ENCODE results near the gene THEM5. TPM values are rescaled to one million over a fixed set of nuclear protein-coding genes. Genes with fewer than 3 reads are reported as not detected.

The THEM5 gene
- total RNA-seq, 1 donor from 2014 or later, result not detected

DNA sequence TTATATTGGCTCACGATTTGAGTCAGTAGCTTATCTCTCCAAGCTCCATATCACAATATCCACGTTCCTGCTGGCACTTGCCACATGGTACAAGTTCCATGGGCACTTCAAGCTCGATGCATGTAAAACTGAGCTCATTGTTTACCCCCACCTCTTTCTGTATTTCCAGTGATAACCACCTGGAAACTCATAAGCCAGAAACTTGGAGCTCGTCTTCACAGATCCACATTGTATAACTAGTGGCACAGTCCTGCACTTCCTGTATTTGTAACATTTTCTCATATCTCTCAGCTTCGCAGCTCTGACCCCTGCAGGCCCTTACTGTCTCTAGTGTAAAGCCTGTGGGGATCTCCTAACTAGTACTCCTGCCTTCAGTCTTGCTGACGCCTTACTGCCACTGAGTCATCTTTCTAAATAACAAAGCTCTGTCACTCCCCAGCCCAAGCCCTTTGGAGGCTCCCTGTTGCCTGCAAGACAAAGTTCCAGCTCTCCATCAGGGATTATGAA lies 7.4 kb downstream of the THEM5 start:
- intact Hi-C loops (cut with DNase I), result no loop called here
- peak; percentile 33 for DNase-seq (ENCODE audit: low spot score)

DNA sequence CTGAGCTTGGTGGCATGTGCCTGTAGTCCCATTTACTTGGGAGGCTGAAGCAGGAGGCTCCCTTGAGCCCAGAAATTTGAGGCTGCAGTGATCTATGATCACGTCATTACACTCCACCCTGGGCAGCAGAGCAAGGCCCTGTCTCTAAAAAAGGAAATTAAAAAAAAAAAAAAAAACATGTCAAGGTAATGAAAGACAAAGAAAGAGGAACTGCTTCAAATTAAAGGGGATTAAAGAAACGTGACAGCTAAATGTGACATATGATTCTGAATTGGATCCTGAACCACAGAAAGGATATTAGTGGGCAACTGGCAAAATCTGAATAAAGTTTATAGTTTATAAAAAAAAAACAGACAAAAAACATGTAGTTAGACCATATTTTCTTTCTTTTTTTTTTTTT lies 10.1 kb downstream of the THEM5 start:
- no peak for DNase-seq (ENCODE audit: low spot score)
- intact Hi-C loops (cut with DNase I), result no loop called here

DNA sequence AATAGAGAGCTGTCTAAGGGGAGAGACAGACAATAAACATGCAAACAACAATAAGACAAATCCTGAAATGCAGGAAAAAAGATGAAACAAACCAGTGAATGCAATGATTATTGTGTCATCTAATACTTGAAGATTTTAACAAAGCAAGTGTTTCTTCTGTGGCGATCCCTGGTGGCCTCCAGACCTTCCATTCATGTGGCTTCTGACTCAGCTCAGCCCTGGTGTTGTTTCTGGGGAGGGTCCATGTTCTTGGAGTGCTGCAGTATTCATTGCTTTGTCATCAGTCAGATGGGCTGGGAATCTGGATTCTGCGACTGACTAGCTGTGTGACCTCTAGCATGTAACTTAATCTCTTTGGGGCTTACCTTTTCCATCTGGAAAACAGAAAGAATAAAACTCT lies 12.4 kb downstream of the THEM5 start:
- intact Hi-C loops (cut with DNase I), result no loop called here

DNA sequence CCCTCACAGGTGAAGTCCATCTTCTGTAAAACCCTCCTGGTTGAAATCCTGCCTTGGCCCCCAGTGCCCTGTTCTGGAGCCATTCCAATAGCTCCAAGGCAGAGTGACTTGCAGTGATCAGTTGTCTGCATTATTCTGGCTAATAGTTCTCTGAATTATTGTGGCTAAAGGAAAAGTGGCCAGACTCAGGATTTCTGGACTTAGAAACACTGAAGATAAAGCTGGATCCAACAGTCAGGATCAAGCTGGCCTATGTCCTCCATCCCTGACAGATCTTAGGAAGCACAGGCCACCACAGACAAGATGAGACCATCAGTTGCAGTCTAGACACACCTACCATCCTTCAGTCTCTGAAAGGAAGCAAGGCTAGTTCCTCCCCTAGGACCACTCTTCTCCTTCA lies 13.1 kb downstream of the THEM5 start:
- intact Hi-C loops (cut with DNase I), result no loop called here
- DNase-seq (ENCODE audit: low spot score), result no peak

More for the DNA sequence above, 12.4 kb downstream of the THEM5 start:
- no peak for DNase-seq (ENCODE audit: low spot score)

DNA sequence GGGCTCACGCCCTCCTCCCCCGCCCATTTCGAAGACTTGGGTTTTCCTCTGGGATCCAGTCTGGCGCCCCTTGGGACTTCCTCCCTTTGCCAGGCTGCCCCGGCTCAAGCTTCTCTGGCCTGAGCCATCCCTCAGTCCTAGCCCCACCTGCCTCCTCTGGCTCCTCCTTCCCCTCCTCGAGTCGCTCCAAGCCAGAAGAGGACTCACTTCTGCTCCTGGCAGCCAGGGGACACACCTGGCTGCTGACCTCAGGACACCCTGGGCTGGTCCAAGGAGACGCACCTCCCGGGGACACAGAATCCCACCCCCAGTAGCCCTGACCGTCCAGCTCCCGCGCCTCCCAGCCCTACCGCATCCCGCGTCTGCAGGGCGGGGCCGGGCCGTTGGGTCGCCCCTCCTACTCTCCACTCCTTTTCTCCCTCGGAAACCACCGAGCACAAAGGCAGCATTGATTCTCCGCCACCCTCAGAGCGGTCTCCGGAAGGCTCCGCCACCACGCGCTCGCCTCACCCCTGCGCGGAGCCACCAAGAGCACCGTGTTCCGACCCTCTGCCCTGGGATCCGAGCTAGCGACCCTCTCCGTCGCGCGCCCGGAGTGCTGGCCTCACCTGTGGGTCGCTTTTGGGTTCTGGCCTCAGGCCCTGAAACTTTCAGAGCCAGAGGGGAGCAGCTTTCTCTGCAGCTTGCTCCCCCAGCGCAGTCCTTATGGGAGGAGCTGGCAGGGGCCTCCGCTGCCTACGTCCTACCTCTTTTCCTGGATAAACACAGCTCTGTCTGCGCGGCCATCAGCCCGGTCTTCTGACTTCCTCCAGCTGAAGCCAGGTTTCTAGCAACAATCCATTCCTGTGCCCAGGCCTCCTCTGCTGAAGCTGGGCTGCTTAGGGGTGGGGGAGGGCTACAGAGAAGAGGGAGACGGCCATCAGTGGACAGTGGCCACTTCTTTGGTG lies 13.8 kb downstream of the THEM5 start, which contains the start of gene C2CD4D:
TSS of gene C2CD4D (minus strand) at position 364 of the 947 bp plus-strand sequence. CDS start 831 bp downstream, outside the sequence.
- no peak for DNase-seq (ENCODE audit: low spot score)
- intact Hi-C loops (cut with DNase I), result loop anchor here (5.0 to 10.0 kb wide), 4 partner anchors 105 to 395 kb away; no protein-coding TSS in a partner anchor

DNA sequence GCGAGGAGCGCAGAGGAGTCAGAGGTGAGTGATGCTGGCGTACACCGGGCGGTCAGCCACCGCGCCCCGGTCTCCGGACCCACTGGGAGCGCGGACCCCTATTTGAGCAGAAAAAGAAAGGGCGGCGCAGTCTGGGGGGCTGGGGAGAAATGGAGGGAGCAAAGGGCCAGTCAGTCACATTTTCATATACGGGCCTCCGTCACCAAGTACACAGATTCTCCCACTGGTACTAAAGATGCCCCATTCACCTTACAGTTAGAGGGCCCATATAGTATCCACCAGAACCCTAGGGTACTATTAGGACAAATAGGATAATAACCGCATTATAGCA lies 14.5 kb downstream of the THEM5 start:
- intact Hi-C loops (cut with DNase I), result loop anchor here (5.0 to 10.0 kb wide), 4 partner anchors 104 to 394 kb away; no protein-coding TSS in a partner anchor
- DNase-seq (ENCODE audit: low spot score), result no peak

DNA sequence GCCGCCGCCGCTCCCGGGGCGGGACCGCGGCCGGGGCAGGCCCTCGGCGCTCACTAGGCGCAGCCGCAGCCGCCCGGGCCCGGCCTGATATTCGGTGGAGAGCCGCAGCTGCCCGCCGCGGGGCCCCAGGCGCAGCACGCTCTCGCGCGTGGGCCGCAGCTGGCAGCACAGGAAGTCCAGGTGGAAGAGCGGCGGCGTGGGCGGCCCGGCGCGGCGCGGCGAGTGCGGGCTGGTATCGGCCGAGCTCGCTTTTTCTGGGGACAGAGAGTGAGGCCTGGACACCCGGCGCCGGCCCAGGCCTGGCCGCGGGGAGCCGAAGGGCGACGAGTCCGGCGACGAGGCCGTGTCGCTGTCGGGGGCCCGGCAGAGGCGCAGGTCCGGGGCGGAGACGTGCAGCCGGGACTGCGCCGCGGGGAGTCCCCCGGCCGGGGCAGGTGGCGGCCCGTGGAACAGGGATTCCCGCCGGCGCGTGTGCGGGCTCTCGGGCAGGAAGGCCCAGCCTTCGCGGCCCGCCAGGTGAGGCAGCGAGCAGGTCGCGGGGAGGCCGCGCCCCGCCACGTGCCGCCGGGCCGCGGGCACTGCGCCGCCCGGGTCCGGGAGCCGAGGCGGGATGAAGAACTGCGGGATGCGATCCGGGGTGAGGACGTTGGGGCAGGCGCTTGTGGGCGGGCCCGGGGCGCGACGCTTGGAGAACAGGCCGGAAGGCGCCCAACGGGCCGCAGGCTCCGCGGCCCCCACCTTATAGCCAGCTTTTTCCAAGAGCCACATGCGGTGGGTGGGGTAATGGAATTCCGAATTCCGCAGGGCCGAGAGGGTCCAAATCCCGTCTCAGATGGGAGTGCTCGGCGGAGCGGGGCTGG lies 15.1 kb downstream of the THEM5 start:
- no peak for DNase-seq (ENCODE audit: low spot score)
- intact Hi-C loops (cut with DNase I), result loop anchor here (5.0 to 10.0 kb wide), 4 partner anchors 104 to 394 kb away; no protein-coding TSS in a partner anchor

DNA sequence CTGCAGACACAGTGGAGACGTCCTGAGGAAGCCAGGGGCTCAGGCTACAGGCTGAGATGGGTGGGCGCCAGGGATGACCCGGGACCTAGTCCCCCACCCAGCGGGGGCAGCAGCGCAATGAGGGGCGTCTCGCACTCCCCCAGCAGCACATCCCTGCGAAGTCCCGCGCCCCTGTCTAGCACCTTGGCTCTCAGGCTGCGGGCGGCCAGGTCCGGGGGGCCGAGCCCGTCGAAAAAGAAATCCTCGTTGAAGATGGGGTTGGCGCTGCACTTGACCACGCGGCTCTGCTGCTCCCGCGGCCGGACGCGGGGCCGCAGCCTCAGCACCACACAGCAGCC lies 15.7 kb downstream of the THEM5 start:
- no peak for DNase-seq (ENCODE audit: low spot score)
- intact Hi-C loops (cut with DNase I), result loop anchor here (5.0 to 10.0 kb wide), 4 partner anchors 103 to 393 kb away; no protein-coding TSS in a partner anchor

DNA sequence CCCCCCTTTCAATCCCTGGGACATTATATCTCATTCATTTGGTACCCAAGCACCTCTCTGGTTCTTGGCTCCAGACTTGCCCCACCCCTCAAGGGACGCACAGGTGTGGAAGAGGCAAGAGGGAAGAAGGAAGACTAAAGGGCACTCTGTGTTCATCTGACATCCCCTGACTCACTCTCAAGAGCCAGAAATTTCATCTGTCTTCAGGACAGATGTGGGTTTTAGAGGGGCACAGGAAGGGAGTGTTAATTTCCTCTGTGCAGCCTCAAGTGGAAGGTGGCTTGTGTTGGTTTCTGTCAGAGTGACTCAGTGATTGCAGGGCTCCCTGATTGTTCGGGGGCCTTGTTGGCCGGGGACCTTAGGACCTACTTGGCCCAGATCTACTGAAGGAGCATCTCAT lies 16.3 kb downstream of the THEM5 start:
- intact Hi-C loops (cut with DNase I), result loop anchor here (5.0 to 10.0 kb wide), 4 partner anchors 102 to 392 kb away; no protein-coding TSS in a partner anchor
- DNase-seq (ENCODE audit: low spot score), result no peak

DNA sequence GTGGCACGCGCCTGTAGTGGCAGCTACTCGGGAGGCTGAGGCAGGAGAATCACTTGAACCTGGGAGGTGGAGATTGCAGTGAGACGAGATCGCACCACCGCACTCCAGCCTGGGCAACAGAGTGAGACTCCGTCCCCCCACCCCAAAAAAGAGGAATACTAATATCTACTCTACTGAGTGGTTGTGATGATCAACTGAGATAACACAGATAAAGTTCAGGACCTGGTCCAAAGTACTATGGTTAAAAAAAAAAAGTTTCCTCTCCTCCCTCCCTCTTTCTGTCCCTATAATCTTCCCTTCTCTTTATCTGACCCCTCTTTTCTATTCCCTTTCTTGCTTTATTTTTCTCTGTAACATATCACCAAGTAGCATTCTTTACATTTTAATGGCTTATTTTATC lies 17.9 kb downstream of the THEM5 start:
- intact Hi-C loops (cut with DNase I), result loop anchor here (5.0 to 10.0 kb wide), 4 partner anchors 101 to 391 kb away; no protein-coding TSS in a partner anchor
- DNase-seq (ENCODE audit: low spot score), result no peak

DNA sequence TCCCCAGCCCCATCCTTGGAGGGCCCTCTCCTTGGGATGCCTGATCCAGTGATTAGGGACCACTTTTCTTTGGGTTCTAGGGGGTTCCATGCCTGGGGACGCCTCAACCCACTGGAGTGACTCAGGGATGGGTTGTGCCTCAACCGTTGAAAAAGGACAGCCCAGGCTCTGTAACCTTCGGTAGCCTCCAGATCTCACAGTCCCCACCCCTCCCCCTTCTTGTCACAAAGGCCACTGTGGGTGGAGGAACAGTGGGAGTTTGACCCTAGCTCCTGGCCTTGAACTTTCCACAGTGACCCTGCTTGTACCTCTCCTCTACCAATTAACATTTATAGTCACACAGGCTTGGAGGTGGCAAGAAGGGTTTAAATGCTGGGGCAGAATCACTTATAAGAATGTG lies 19.3 kb downstream of the THEM5 start:
- no peak for DNase-seq (ENCODE audit: low spot score)
- intact Hi-C loops (cut with DNase I), result loop anchor here (5.0 to 10.0 kb wide), 3 partner anchors 72 to 389 kb away; partner anchors contain the start of gene MRPL9

DNA sequence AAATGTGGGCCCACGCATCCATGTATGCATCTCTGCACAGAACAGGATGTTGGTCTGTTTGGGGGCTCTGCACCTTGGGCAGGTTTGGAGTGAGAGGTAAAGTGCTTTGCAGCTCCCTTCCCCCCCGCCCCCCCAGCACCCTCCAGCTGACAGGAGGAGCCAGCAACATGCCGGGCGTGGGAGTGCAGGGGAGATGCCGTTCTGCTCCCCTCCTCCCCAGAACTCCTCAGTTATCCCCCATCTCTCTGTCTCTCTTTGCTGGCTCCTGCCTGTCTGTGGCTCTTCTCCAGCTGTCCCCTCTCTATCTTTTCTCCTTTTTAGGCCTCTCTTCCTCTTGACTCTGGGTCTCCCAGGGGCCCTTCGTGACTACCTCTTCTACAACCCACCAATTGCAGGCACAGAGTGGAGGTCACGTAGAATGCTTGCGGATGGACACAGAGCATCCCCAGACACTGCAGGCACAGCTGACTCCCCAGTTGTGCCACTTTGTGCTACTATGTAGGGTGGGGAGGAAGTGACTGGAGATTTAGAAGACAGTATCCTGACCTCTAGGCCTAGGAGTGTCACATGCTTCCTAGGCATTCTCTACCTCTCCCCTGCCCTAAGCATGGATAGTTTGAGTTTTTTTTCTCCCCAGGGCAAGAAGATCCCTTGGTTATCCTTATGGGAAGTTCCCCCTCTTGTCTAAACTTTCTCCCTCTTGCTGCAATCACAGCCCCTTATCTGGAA lies 20.2 kb downstream of the THEM5 start:
- no peak for DNase-seq (ENCODE audit: low spot score)
- intact Hi-C loops (cut with DNase I), result loop anchor here (2.0 to 10.0 kb wide), 4 partner anchors 43 to 389 kb away; partner anchors contain the start of genes MRPL9 and TDRKH

DNA sequence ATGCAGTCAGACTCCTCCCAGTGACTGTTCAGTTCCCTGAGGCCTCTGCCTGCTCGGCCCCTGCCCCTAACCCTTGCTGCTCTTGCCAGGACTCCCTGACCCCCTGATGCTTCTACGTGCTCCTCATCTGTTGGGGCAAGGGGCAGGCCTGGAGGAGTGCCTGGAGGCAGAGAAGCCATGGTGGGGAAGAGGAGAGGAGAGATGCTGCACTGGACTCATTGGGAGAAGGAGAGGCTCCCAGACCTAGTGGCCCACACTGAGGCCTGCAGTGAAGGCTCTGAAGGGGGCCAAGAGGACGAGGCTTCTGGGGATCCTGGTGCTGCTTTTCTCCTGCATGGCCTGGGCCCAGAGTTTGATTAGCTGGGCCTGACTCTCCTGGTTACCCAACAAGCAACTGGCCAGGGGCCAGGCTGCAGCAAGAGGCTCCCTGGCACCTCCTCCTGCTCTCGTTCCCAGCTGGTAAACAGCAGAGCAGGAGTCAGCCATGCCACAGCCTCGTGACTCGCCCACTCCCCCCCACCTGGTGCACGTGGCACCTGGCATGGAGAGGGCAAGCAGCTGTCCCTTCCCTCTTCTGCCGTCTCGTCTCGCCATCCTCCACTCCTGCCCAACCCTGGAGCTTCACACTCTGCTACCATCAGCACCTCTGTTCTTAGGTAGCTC lies 21.1 kb downstream of the THEM5 start:
- peak; percentile 90 for DNase-seq (ENCODE audit: low spot score)
- intact Hi-C loops (cut with DNase I), result loop anchor here (2.0 to 10.0 kb wide), 4 partner anchors 42 to 388 kb away; partner anchors contain the start of genes MRPL9 and TDRKH

DNA sequence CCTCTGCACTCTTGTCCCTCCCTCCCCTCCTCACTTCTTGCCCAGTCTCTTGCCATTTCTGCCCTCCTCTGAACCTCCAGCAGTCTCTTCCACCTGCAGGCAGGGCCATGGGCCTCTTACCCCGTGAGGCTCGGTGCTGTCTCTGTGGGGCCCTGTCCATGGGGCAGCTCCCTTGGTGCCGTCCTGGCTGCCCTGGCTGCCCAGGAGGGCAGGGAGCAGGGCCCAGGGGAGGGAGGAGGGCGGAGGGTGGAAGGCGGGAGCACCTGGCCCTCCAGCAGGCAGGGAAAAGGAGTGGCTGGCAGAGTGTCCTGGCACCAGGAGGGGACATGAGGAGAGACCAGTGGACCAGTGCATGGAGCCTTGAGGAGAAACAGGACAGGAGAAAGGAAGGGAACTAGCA lies 21.9 kb downstream of the THEM5 start, which contains the start of gene RORC:
TSS of gene RORC (minus strand) at position 198 of the 400 bp plus-strand sequence. CDS start at position 160, 38 bp downstream.
- intact Hi-C loops (cut with DNase I), result loop anchor here (2.0 to 10.0 kb wide), 4 partner anchors 41 to 387 kb away; partner anchors contain the start of genes MRPL9 and TDRKH
- DNase-seq (ENCODE audit: low spot score), result no peak

DNA sequence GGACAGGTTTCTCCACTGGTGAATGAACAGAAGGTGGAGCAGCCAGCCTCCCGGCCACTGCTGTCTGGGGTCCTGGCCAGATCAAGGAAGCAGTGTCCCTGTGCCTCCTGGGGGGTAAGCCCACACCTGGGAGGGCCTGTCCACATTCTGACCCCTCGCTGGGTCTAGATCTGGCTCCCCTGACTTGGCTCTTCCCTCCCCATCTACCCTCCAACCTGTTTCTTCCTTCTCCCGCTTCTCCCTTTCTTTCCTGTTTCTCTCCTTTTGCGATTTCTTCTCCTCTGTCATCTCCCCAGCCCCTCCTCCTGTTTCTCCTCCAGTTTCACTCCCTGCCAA lies 22.3 kb downstream of the THEM5 start:
- no peak for DNase-seq (ENCODE audit: low spot score)
- intact Hi-C loops (cut with DNase I), result loop anchor here (5.0 to 10.0 kb wide), 3 partner anchors 69 to 386 kb away; partner anchors contain the start of gene MRPL9

DNA sequence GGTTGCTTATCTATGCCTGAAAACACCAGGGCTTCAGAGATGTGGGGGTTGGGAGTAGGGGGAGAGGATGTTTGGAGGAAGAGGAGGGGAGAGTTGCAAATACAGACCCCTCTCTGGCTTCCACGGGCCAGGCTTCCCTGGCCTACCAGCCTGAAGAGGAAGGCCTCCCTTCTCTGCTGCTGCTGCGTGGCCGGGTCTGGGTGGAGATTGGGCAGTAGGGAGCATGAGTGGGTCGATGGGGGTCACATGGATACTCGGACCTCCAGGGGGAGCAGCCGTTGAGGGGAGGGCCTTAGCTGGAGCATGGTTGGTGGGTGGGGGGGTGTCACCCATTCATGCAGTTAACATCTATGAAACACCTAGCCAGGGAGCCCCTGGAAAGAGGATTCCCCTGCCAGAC lies 23.5 kb downstream of the THEM5 start:
- intact Hi-C loops (cut with DNase I), result loop anchor here (5.0 to 10.0 kb wide), 3 partner anchors 68 to 385 kb away; partner anchors contain the start of gene MRPL9
- DNase-seq (ENCODE audit: low spot score), result no peak

DNA sequence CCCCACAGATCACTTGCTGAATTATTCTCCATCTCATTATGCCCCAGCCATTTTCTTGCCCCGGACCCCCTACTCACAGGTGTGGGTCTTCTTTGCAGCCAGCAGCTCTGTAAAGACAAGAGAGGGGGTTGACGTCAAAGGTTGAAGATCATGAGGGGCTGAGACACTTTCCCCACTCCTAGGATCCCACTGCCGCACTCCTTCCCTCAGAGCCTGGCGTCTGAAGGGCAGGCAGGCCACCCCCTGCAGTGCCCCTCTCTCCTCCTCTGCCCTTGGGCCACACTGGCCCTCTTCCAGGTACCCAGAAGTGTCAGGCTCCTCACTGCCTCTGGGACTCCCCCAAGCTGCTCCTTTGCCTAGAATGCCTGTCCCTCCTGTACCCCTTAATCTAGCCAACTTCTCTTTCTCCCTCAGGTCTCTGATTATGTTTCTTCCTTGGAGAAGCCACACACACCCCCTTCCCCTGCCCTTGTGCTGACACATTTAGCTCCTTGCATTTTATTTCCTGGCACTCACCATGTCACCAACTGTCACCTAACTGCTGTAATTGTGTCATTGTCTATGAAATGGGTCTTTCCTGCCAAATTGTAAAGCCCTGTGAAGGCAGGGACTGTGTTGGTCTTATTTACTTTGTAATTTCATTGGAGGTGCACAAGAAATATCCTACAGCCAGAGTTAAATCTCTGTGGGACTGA lies 24.0 kb downstream of the THEM5 start:
- intact Hi-C loops (cut with DNase I), result loop anchor here (5.0 to 10.0 kb wide), 3 partner anchors 67 to 385 kb away; partner anchors contain the start of gene MRPL9
- DNase-seq (ENCODE audit: low spot score), result no peak
